Right ventricle myocardium inferior (tissue), 1 donor: ENCODE measurements around the gene ASGR1. TPM values are rescaled to one million over a fixed set of nuclear protein-coding genes. Genes with fewer than 3 reads are reported as not detected.
"Not testable (repeated sequence)": the region's sequence is repeated elsewhere in the genome, so short reads cannot be mapped to it uniquely, and the experiment has no call there.

Experiments used
- ATAC-seq: fragments of 200-7000 bp; cut with Tn5 transposase; one replicate; pipeline ENCODE4 v1.9.1; 2020; ENCODE audit warnings: mild to moderate bottlenecking, moderate library complexity
- DNase-seq: peaks from one replicate; pipeline ENCODE4 v3.0.0; 2021; ENCODE audit errors: missing footprints
- intact Hi-C: fragments of 100-400 bp; cut with DNase I; formaldehyde crosslinking; loops from one replicate; pipeline ENCODE4 v1.11.0; 2022
- microRNA-seq: library from miRNA; unstranded; fragments of <30 nt; microRNA quantifications from one replicate; pipeline ENCODE4 v1.2.0, GENCODE V29; 2020
- total RNA-seq: library from RNA; stranded (reverse); fragmentation: NEBNext Ultra II Directional; extraction: Animal tissue kit (Norgen Biotek cat#: 25700); gene quantifications from one replicate; pipeline ENCODE4 v1.2.1, GENCODE V29; 2021
- donor health status: DM: no; HTN: yes; CAD: no; lungs with severe emphysema.

Gene ASGR1
- total RNA-seq, 1 donor from 2014 or later, result 0.43 TPM

GRCh38 chr17:7133916-7134315 is 45.3 kb downstream of the ASGR1 start:
- no peak for ATAC-seq
- intact Hi-C loops, result no loop called here
- DNase-seq, result no peak

- DNase-seq, result no peak
- intact Hi-C loops, result no loop called here
- no peak for ATAC-seq
Measured at GRCh38 chr17:7133424-7133823, 45.7 kb downstream of the ASGR1 start.

GRCh38 chr17:7132511-7133094 is 46.6 kb downstream of the ASGR1 start:
- intact Hi-C loops, result no loop called here
- DNase-seq (no peak), ATAC-seq (no peak)

GRCh38 chr17:7131423-7131791 is 47.8 kb downstream of the ASGR1 start:
- ATAC-seq (no peak), DNase-seq (no peak)

GRCh38 chr17:7130621-7131422 is 48.3 kb downstream of the ASGR1 start:
- peak; percentile 50 for ATAC-seq
- intact Hi-C loops, result no loop called here

More at GRCh38 chr17:7131423-7131791, 47.8 kb downstream of the ASGR1 start:
- intact Hi-C loops, result no loop called here

GRCh38 chr17:7129311-7129710 is 49.9 kb downstream of the ASGR1 start:
- intact Hi-C loops, result no loop called here
- no peak for DNase-seq
- ATAC-seq, result no peak

More at GRCh38 chr17:7130621-7131422, 48.3 kb downstream of the ASGR1 start:
- DNase-seq, result no peak

- intact Hi-C loops, result no loop called here
- no peak for ATAC-seq
Measured at GRCh38 chr17:7128160-7128559, 51.0 kb downstream of the ASGR1 start.

GRCh38 chr17:7127501-7127900 is 51.7 kb downstream of the ASGR1 start:
- ATAC-seq, DNase-seq, intact Hi-C loops: not testable (repeated sequence)

More at GRCh38 chr17:7128160-7128559, 51.0 kb downstream of the ASGR1 start:
- no peak for DNase-seq

- intact Hi-C loops, DNase-seq, ATAC-seq: not testable (repeated sequence)
Measured at GRCh38 chr17:7126386-7126785, 52.8 kb downstream of the ASGR1 start.

GRCh38 chr17:7124923-7125322 is 54.2 kb downstream of the ASGR1 start:
- intact Hi-C loops, result no loop called here
- no peak for ATAC-seq
- no peak for DNase-seq

- intact Hi-C loops, result no loop called here
- no peak for ATAC-seq
- DNase-seq, result no peak
Measured at GRCh38 chr17:7123844-7124243, 55.3 kb downstream of the ASGR1 start.

Small RNA genes lying within 50 kb of the gene (microRNA-seq; reads per million reads assigned to microRNA genes)
- 809 reads per million, percentile 82 among the genes with 10 or more reads in this experiment for gene MIR324

Other genes starting within 250 kb of the ASGR1 start
- gene ALOX12, start 183.3 kb downstream of the ASGR1 start, total RNA-seq, result 0.11 TPM
- 177 TPM for gene RNASEK, start 166.7 kb downstream of the ASGR1 start, total RNA-seq
- 14.0 TPM for gene BCL6B, start 156.3 kb downstream of the ASGR1 start, total RNA-seq
- 1.8 TPM for gene SLC16A13, start 143.4 kb downstream of the ASGR1 start, total RNA-seq
- 0.78 TPM for gene SLC16A11, start 135.3 kb downstream of the ASGR1 start, total RNA-seq
- gene CLEC10A, start 99.1 kb downstream of the ASGR1 start, total RNA-seq, result 5.4 TPM
- 0.46 TPM for gene ASGR2, start 64.5 kb downstream of the ASGR1 start, total RNA-seq
- 20.6 TPM for gene DLG4, start 40.5 kb upstream of the ASGR1 start, total RNA-seq
- gene ACADVL, start 40.6 kb upstream of the ASGR1 start, total RNA-seq, result 2,192 TPM
- gene DVL2, start 55.1 kb upstream of the ASGR1 start, total RNA-seq, result 20.0 TPM
- gene PHF23, start 60.1 kb upstream of the ASGR1 start, total RNA-seq, result 23.3 TPM
- 444 TPM for gene GABARAP, start 63.1 kb upstream of the ASGR1 start, total RNA-seq
- 114 TPM for gene CTDNEP1, start 72.4 kb upstream of the ASGR1 start, total RNA-seq
- 72.7 TPM for gene ELP5, start 72.8 kb upstream of the ASGR1 start, total RNA-seq
- 1.2 TPM for gene CLDN7, start 83.1 kb upstream of the ASGR1 start, total RNA-seq
- gene SLC2A4, start 102.3 kb upstream of the ASGR1 start, total RNA-seq, result 119 TPM
- gene YBX2, start 115.3 kb upstream of the ASGR1 start, total RNA-seq, result 0.81 TPM
- 326 TPM for gene EIF5A, start 128.3 kb upstream of the ASGR1 start, total RNA-seq
- 70.3 TPM for gene GPS2, start 136.0 kb upstream of the ASGR1 start, total RNA-seq
- gene NEURL4, start 150.0 kb upstream of the ASGR1 start, total RNA-seq, result 30.8 TPM
- gene ACAP1, start 157.2 kb upstream of the ASGR1 start, total RNA-seq, result 14.0 TPM
- gene KCTD11, start 172.8 kb upstream of the ASGR1 start, total RNA-seq, result 4.7 TPM
- not detected for gene TMEM95, start 175.8 kb upstream of the ASGR1 start, total RNA-seq
- 2.6 TPM for gene TNK1, start 201.7 kb upstream of the ASGR1 start, total RNA-seq
- 18.4 TPM for gene PLSCR3, start 215.2 kb upstream of the ASGR1 start, total RNA-seq
- gene TMEM256, start 224.7 kb upstream of the ASGR1 start, total RNA-seq, result 64.0 TPM
- 7.0 TPM for gene NLGN2, start 228.5 kb upstream of the ASGR1 start, total RNA-seq
- not detected for gene SPEM1, start 241.0 kb upstream of the ASGR1 start, total RNA-seq
- not detected for gene SPEM2, start 246.2 kb upstream of the ASGR1 start, total RNA-seq
- gene SPEM3, start 249.5 kb upstream of the ASGR1 start, total RNA-seq, result not detected